Smooth muscle cell (in vitro differentiated cells): ENCODE measurements around the gene NAIF1. TPM values are rescaled to one million over a fixed set of nuclear protein-coding genes. Genes with fewer than 3 reads are reported as not detected.

Source experiments
- DNase-seq: peaks from one replicate; lab custom pipeline; 2025; ENCODE audit not compliant: unreplicated experiment; lab: John Stamatoyannopoulos, UW
- H2AFZ ChIP-seq: fragments of 200-600 bp; sonication (generic); 2 replicates; pipeline ENCODE4 v1.6.0; 2016; ENCODE audit warnings: antibody characterized with exemption, low read depth, mild to moderate bottlenecking
- H3F3A ChIP-seq: fragments of 200-600 bp; sonication (generic); 2 replicates; pipeline ENCODE4 v1.6.0; 2017; ENCODE audit warnings: antibody characterized with exemption, low read depth
- H3K27ac ChIP-seq: fragments of 200-600 bp; sonication (generic); 2 replicates; pipeline ENCODE4 v1.5.1; 2016; ENCODE audit warnings: low read depth, mild to moderate bottlenecking
- H3K27me3 ChIP-seq: fragments of 200-600 bp; sonication (generic); 2 replicates; pipeline ENCODE4 v1.6.1; 2016; ENCODE audit warnings: low read depth, mild to moderate bottlenecking
- H3K36me3 ChIP-seq: fragments of 200-600 bp; sonication (generic); 2 replicates; pipeline ENCODE4 v1.5.1; 2016; ENCODE audit warnings: low read depth
- H3K4me1 ChIP-seq: fragments of 200-600 bp; sonication (generic); 2 replicates; pipeline ENCODE4 v1.5.1; 2016; ENCODE audit warnings: low read depth
- H3K4me2 ChIP-seq: fragments of 200-600 bp; sonication (generic); 2 replicates; pipeline ENCODE4 v1.6.0; 2016; ENCODE audit warnings: mild to moderate bottlenecking
- H3K4me3 ChIP-seq: fragments of 200-600 bp; sonication (generic); 2 replicates; pipeline ENCODE4 v1.5.1; 2016; ENCODE audit warnings: mild to moderate bottlenecking
- H3K79me2 ChIP-seq: fragments of 200-600 bp; sonication (generic); 2 replicates; pipeline ENCODE4 v1.6.0; 2016; ENCODE audit warnings: low read depth, mild to moderate bottlenecking
- H3K9ac ChIP-seq: fragments of 200-600 bp; sonication (generic); 2 replicates; pipeline ENCODE4 v1.6.0; 2016; ENCODE audit warnings: low read depth
- H3K9me3 ChIP-seq: fragments of 200-600 bp; sonication (generic); replicated peaks from 2 replicates; pipeline ENCODE4 v1.5.1; 2016; ENCODE audit warnings: low read depth
- H4K20me1 ChIP-seq: fragments of 200-600 bp; sonication (generic); 2 replicates; pipeline ENCODE4 v1.6.0; 2016; ENCODE audit warnings: low read depth
- CTCF ChIP-seq: fragments of 200-600 bp; sonication (generic); IDR thresholded peaks from 2 replicates; pipeline ENCODE4 v1.5.1; 2017; ENCODE audit warnings: borderline replicate concordance, mild to moderate bottlenecking, antibody characterized with exemption; ENCODE audit not compliant: insufficient read depth, poor library complexity, severe bottlenecking
- WGBS: methylation state at CpG from one replicate; pipeline ENCODE4 v1.1.7; 2016; ENCODE audit warnings: low lambda C conversion rate; 5-methylcytosine and 5-hydroxymethylcytosine counted together
- polyA plus RNA-seq: library from polyadenylated mRNA; unstranded; fragments of >200 nt; fragmentation: Nextera tagmentation; extraction: Ambion mirVana; gene quantifications from 2 replicates; pipeline ENCODE4 v1.2.1, GENCODE V29; 2016
- total RNA-seq: library from RNA; depleted of rRNA; stranded (reverse); fragments of >200 nt; gene quantifications from 2 replicates; pipeline ENCODE4 v1.2.3, GENCODE V29; 2014

Gene NAIF1
- total and polyA plus RNA-seq, 2 experiments from 2014 or later = 3.8 to 6.7 TPM

GRCh38 chr9:128026773-128027541, 40.2 kb downstream of the NAIF1 start:
- Histone ChIP-seq H2AFZ (peak overlapping the region; percentile 15), H3K9ac (no peak overlapping the region), H3K9me3 (no peaks in the 10 kb centered on the region), H3K79me2 (no peaks in the 10 kb centered on the region), H3K4me1 (no peaks in the 10 kb centered on the region), H3K27ac (no peak overlapping the region), H3K4me3 (no peak overlapping the region), H3F3A (no peaks in the 10 kb centered on the region), H3K36me3 (no peaks in the 10 kb centered on the region), H4K20me1 (no peaks in the 10 kb centered on the region), H3K4me2 (no peak overlapping the region), H3K27me3 (no peaks in the 10 kb centered on the region)
- WGBS = 68% methylated on average over 11 of the region's 11 CpGs
- TF ChIP-seq CTCF = no peak
- DNase-seq = no peak

- Histone ChIP-seq H2AFZ (no peak overlapping the region), H3F3A (no peaks in the 10 kb centered on the region), H3K4me1 (no peaks in the 10 kb centered on the region), H3K4me2 (no peak overlapping the region), H3K4me3 (no peak overlapping the region), H3K9ac (no peak overlapping the region), H3K9me3 (no peaks in the 10 kb centered on the region), H3K27me3 (no peaks in the 10 kb centered on the region), H3K27ac (no peak overlapping the region), H3K36me3 (no peaks in the 10 kb centered on the region), H4K20me1 (no peaks in the 10 kb centered on the region), H3K79me2 (no peaks in the 10 kb centered on the region)
- 95% methylated on average over 12 of the region's 12 CpGs for WGBS
- no peak for DNase-seq
- TF ChIP-seq CTCF = no peak
Measured at GRCh38 chr9:128026255-128026772, 40.8 kb downstream of the NAIF1 start.

GRCh38 chr9:128025736-128026135, 41.4 kb downstream of the NAIF1 start:
- Histone ChIP-seq H2AFZ (no peak overlapping the region), H3K9me3 (no peaks in the 10 kb centered on the region), H3F3A (no peaks in the 10 kb centered on the region), H3K27ac (no peak overlapping the region), H3K9ac (no peak overlapping the region), H3K4me1 (no peaks in the 10 kb centered on the region), H3K4me2 (no peak overlapping the region), H3K27me3 (no peaks in the 10 kb centered on the region), H3K79me2 (no peaks in the 10 kb centered on the region), H3K4me3 (no peak overlapping the region), H3K36me3 (no peaks in the 10 kb centered on the region), H4K20me1 (no peaks in the 10 kb centered on the region)
- WGBS = 86% methylated on average over 4 of the region's 4 CpGs
- no peak for DNase-seq
- TF ChIP-seq CTCF = no peak
